GM21717 (cell line): ENCODE measurements around the gene CCDC32.

ENCODE experiments used
- ATAC-seq: cut with Tn5 transposase; IDR thresholded peaks from one replicate; pipeline ENCODE4 v1.9.1; 2021; ENCODE audit warnings: mild to moderate bottlenecking, moderate library complexity; ENCODE audit not compliant: unreplicated experiment

CCDC32 gene

DNA sequence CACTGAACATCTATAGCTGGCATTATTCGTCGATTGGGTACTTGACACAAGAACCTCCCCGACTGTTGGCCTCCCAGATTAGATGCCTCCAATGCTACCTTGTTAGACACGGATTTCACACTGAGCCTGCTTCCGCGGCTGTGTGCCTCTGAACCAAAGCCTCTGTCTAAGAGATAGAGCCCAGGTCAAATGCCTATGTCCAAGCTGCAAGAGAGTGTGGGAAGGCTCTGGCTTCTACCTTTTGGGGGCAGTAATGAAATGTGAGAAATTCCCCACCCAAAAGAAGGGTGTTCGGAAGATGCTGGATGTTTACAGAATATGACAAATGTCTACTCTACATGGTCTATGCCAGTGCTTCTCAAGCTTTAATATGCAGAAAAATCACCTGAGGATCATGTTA lies 2.3 kb upstream of the CCDC32 start:
- no peak for ATAC-seq

DNA sequence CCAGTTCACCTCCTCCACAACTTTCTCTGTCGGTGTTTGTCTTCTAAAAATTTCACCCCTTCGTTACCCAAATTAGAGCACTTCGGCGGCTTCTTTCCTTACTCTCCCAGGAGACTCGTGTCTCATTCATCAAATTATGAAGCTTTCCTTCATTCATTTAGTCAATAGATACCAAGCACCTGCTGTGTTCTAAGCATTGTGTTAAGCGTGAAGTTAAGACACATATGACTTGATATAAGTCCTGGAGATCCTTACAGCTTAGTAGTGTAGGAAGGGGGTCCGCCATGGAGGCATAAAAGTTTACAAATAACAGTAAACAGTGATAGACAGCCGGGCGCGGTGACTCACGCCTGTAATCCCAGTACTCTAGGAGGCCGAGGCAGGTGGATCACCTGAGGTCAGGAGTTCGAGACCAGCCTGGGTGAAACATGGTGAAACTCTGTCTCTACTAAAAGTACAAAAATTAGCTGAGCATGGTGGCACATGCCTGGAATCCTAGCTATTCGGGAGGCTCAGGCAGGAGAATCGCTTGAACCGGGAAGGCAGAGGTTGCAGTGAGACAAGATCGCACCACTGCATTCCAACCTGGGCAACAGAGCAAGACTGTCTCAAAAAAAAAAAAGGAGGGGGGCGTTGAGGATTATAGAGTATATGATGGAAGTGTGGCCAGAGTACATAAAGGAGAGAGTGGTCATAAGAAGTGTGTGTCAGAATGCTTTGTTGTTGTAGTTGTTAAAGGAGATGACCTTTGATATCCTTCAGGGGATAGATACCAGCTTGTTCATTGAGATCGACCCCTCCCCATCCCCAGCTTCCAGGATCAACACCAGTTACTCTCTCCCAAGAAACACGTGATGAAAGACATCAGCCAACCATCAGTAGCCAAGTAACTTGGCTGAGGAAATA lies 744 bp upstream of the CCDC32 start:
- ATAC-seq, result no peak

DNA sequence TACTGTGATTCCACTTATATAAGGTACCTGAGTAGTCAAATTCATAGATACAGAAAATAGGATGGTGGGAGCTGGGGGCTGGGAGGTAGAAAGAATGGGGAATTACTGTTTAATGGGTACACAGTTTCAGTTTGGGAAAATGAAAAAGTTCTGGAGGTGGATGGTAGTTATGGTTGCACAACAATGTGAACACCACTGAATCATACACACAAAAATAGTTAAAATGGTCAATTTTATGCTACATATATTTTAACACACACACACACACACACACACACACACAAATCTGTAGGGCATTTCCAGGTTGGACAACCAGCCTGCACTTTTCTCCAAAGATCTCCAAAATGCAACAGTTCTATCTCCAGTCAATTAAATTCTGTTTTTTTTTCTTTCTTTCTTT lies 1.4 kb downstream of the CCDC32 start:
- no peak for ATAC-seq

DNA sequence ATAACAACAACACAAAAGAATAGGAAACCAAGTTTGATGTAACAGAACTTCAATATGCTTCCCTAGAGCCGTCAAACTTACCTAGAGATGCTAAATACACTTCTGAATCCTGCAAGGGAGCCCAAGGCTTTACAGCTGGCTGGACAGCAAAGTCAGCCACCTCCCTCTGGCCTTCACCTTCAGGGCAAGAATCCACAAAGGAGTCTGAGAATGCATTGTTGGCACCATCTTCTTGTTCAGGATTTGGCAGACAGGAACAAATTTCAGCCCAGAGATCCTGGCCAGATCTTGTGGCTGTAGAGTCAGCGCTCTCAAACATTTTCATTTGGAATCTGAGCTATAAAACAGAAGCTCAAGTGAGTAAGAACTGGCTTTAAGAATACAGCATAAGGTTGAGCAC lies 2.2 kb downstream of the CCDC32 start:
- ATAC-seq, result no peak

DNA sequence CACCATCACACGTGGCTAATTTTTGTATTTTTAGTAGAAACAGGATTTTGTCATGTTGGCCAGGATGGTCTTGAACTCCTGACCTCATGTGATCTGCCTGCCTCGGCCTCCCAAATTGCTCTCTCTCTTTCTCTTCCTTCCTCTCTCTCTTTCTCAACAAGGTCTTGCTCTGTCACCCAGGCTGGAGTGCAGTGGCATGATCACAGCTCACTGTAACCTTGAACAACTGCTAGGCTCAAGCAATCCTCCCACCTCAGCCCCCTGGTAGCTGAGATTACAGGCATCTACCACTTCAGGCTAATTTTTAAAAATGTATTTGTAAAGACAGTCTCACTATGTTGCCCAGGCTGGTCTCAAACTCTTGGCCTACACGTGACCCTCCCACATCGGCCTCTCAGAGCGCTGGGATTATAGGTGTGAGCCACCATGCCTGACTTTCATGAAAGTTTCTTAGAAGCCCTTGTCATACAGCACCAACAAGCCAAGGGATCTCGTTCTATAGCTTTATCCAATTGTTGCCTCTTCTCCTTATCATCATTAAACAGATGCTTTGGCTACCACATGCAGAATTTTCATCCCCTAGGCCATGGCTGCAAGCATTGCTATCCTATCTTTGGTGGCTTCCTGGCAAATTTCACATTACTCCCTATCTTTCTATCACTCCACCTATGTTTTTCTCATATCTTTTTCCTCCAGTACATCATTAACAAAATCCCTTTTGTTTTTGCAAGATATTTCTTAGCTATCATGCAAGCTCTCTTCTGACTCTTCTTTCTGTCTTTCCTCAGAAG lies 5.7 kb downstream of the CCDC32 start:
- ATAC-seq, result no peak

DNA sequence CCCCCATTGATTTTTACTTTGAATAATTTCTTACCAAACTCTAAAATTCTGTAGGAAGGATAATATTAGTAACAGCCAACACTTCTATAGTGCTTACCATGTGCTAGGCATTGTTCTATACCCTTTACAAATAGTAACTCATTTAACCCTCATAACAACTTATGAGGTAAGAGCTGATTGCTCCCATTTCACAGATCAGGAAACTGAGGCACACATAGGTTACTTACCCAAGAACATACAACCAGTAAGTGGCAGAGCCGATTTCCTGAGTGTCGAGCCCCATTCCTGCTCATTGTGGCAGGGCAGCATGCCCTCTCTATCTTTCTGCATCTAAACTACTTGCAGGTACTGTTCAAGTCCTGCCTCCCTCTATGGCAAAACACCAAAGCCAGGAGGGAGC lies 9.0 kb downstream of the CCDC32 start:
- ATAC-seq, result no peak

DNA sequence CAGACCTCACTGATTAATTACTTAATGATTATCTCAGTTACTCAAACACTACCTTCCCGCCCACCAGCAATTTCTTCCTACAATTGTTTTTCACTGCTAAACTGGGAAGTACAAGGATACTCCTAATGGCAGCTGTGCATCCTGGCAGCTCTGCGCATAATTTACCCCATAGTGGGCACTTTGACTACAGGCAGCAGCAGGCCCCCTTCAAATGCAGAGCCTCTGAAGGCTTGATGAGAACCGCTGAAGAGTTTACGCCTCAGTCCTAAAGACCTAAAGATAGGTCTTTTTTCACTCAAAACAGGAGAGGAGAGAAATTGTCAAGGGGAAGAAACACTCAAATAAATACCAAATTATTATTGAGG lies 10.7 kb downstream of the CCDC32 start:
- no peak for ATAC-seq

DNA sequence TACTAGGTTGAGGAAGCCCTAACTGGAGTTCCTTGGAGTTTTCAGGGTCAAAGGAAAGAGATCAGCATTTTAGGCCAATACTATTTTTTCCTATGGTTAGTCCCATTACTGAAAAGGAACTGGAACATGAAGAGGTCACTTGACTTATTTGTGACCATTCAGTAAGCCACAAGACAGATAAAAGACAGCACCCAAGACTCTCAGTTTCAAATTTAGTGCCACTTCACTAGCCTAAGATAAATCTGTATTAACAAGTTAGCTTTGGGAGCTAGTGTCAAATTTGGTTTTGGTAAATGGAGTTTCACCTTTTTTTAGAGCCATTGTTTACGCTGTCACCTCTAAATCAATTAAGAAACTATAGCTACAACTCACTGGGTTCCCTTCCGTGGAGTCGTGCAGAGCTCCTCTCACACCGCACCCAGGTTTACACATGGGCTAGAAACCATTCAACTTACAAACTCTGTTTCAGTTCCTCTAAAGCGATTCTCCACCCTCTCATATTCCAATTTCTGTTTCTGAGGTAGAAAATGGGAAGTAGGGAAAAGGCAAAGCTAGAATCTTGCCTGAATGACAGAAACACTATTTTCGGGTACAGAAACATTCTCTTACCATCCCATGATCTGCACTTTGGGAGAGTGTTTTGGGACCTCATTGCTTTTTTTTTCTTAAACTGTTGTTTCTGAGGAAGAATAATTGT lies 14.4 kb downstream of the CCDC32 start:
- ATAC-seq, result peak; percentile 66

DNA sequence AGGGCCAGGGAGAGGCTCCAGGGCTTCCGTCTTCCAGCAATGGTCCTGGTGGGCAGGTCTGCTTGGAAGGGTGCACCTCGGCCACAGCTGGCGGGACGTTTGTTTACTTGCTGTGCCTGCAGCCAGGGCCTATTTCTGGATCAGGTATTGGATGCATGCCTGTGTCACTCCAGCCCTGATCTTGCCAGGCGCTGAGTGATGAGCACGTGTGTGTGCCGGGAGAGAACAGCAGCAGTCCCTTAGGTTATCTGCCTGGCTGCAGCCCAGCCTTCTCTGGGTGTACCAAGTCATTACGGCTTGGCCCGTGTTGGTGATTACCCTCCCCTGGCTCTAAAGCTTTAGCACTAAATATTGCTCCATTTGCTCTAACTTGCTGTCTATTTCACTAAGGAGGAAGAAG lies 14.9 kb downstream of the CCDC32 start:
- no peak for ATAC-seq

DNA sequence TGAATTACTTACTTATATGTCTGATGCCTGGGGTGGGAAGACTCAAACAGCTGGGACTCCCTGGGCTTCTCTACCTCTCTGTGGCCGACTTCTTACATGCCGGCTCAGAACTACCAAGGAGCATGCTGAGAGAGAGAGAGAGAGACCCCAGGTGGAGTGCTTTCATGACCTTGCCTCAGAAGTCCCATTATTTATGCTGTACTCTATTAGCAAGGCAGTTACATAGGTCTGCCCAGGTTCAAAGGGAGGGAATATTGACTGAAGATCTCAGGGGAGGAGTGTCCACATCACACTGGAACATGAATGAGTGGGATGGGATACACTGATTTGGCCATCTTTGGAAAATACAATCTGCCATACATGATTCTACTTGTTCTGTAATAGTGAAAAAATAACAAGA lies 16.2 kb downstream of the CCDC32 start:
- ATAC-seq, result no peak

DNA sequence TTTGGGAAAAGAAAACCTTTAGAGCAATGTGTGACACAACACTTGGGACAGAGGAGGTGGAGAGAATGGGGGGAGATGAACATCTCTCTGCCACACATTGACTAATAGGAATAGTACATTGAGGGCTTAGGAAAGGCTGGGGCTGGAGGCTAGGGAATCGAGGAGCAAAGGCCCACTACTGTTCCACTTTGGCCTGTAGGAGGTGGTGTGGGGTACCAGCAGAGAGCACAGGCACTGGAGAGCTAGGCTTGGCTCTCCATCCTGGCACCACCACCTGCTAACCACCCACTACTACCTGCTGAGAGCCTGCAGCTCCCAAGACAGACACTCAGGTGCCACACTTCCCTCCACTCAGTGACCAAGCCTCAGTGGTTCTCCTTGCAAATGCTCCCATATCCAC lies 19.4 kb downstream of the CCDC32 start:
- ATAC-seq, result no peak

DNA sequence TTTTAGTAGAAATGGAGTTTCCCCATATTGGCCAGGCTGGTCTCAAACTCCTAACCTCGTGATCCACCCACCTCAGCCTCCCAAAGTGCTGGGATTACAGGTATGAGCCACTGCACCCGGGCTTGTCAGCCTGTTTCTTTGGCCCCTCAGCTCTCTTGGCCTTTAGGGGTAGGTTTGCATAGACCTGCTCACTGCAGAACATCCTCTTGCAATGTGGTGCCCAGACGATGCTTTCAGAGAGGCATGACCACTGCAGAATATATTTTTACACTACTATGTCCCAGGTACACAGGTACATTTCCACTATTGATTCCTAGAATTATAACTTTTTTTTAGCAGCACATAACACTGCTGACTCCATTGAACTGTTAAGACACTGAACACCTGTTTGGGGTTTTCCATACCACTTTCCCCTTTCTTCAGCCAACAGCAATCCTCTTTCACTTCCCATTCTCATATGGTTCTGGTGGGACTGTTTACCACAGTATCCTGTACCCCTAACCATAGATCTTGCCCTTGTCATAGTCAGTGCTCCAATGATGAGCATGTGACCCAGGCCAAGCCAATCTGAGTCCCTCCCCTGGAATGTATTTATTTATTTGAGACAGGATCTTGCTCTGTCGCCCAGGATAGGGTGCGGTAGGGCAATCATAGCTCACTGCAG lies 21.1 kb downstream of the CCDC32 start:
- ATAC-seq, result peak; percentile 61

DNA sequence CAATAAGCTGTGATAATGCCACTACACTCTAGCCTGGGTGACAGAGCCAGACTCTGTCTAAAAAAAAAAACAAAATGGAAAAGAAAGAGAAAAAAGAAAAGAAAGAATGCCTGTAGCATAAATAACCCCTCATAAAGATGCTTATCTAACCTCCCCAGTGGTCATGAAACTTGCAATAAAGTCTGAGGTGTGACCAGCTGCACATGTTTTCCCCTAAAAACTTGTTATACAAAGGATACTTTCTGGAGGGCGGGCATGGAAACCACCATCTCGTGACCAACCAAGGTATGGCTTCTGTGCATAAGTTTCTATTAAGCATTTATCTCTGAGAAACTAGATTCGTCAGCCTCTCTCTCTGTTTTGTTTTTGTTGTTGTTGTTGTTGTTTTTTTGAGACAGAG lies 21.8 kb downstream of the CCDC32 start:
- peak; percentile 38 for ATAC-seq

DNA sequence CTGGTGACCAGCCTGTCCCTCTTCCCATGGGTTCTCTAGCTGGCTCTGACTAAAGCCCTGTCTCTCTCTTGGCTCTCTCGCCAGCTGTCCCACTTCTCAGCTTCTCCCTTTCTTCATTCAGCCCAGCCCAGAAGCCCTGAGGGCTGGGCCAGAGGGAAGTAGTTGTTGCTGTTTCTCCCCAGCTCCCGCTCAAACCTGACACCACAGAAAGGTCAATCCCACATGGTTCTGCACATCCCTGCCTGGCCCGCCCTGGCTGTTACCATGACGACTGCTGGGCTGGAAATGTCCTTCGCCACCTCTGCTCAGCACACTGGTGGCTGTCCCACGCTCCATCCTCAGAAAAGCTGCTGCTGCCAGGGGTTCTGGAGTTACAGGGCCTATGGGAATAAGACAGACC lies 25.9 kb downstream of the CCDC32 start:
- ATAC-seq, result no peak

DNA sequence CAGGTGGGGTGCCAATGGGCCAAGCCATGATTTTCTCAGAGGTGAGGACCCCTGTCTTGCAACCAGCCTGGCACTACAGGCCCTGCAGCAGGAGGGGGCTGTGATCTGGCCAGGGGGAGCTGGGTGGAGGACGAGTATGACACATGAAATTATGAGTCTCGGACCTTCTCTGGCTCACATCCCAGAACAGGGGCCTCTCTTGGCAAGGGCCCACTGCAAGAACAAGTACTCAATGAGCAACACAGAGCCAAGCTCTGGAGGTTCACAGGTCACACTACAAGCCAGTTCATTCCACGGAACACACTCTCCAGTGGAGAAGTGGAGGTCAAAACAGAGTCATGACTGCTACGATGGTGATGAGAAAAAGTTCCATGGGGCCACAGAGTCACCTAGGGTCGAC lies 28.3 kb downstream of the CCDC32 start:
- ATAC-seq, result no peak

DNA sequence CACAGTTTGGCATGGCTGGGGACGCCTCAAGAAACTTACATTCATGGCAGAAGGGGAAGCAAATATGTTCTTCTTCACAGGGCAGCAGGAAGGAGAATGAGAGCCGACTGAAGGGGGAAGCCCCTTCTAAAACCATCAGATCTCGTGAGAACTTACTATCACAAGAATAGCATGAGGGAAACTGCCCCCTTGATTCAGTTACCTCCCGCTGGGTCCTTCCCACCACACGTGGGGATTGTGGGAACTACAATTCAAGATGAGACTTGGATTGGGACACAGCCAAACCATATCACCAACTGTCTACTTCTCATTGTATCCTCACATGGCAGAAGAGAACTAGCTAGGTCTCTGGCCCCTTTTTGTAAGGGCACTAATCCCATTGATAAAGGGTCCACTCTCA lies 30.5 kb downstream of the CCDC32 start:
- no peak for ATAC-seq

DNA sequence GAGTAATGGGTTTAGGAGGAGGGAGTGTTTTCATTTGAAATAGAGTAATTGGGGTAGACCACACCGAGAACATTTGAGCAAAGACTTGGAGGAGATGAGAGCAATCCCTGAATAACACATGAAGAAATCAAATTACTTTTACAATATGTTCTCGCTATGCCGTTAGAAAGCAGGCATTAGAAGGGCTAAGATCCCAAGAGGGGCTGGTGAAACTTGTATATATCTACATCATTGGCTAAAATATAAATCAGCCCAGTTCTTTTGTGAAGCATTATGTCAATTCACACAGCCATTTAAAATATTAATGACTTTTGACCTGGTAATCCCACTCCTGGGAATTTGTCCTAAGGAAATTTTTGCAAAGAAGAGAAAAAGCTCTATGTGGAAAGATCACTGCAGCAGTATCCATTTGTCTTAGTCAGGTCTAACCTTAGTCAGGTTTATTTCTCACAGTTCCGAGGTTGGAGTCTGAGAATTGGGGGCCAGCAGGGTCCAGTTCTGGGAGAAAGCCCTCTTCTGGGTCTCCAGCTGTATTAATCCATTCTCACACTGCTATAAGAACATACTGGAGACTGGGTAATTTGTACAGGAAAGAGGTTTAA lies 31.0 kb downstream of the CCDC32 start:
- ATAC-seq, result no peak

DNA sequence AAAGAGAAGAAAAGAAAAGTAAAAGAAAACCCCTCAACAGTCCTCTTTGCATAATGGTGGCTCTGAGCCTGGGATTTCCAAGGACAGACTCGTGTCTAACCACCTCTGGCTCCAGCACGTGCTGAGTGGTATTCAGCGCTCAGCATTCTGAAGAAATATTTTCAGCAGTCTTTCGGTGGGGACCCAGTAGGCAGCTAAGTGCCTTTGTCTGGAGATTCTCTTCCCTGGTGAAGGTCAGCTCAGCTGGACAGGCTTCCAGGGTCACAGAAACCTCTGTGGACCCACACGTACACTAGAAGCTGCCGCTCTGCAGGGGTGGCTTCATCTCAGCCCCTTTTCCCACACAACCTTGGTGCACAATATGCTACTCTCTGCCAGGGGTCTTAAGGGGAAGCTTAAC lies 36.0 kb downstream of the CCDC32 start:
- ATAC-seq, result no peak

DNA sequence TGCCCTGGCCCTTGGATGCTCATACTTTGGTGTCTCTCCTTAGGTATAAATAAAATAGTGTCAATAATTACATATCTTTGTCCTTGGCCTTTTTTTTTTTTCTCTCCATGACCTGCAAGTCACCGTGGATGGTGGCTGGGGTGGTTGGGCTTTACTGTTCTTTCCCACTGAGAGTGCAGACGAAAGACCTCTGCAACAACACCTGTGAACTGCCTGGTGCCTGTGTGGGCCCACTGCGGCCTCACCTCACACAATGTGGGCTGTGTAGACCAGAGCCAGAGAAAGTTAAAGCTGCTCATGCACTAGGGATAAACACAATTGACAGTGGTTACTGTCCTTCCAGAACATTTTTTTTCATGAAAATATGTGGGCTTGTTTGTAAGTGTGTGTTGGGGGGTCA lies 39.0 kb downstream of the CCDC32 start:
- no peak for ATAC-seq

DNA sequence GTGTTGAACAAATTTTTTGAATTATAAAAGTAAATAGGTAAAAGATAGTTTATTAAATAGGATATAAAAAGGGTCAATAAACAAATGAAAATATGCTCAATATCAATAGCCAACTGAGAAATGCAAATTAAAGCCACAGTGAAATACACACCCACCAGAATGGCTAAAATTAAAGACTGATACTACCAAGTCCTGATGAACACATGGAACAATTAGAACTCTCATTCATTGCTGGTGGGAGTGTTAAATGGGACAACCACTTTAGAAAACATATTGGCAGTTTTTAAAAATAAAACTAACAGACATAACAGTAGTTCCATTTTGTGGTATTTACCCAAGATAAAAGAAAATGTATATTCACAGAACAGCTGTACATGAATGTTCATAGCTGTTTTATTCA lies 41.2 kb downstream of the CCDC32 start:
- no peak for ATAC-seq

DNA sequence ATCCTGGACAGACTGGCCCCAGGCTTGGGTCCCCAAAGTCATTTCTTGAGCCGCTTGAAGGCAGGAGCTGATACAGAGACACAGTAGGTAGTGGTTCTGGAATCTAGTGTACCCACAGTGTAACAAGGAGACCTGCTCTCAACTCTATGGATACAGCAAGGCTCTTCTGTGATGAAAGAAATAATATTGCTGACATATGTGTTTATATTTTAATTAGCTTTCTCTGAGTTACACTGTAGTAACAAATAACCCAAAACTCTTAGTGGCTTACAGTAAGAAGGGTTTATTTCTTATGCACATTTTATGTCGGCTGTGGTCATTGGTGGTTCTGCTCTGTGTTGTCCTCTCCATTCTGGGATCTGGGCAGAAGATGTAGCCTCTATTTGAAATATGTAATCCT lies 48.5 kb downstream of the CCDC32 start:
- ATAC-seq, result no peak
